A204.1 (cell line): ENCODE measurements around the gene ADAM12.
A peak's percentile ranks its signal among the peaks of the same experiment; 100 is the strongest.

Experiments
- FAIRE-seq: peaks from 2 replicates; lab custom pipeline; 2012; peaks lifted over from hg19 to GRCh38; lab: Jason Lieb, UNC

ADAM12 gene

GRCh38 chr10:126233182-126234148, 154.8 kb downstream of the ADAM12 start:
- FAIRE-seq: no peak

- no peak for FAIRE-seq
Measured at GRCh38 chr10:126230587-126230986, 157.7 kb downstream of the ADAM12 start.

- no peak for FAIRE-seq
Measured at GRCh38 chr10:126229686-126230085, 158.6 kb downstream of the ADAM12 start.

GRCh38 chr10:126227762-126228134, 160.5 kb downstream of the ADAM12 start:
- no peak for FAIRE-seq

GRCh38 chr10:126226988-126227761, 161.1 kb downstream of the ADAM12 start:
- no peak for FAIRE-seq

- FAIRE-seq: no peak
Measured at GRCh38 chr10:126226205-126226604, 162.1 kb downstream of the ADAM12 start.

GRCh38 chr10:126225672-126226008, 162.6 kb downstream of the ADAM12 start:
- no peak for FAIRE-seq

GRCh38 chr10:126224967-126225671, 163.2 kb downstream of the ADAM12 start:
- no peak for FAIRE-seq

- no peak for FAIRE-seq
Measured at GRCh38 chr10:126223512-126224067, 164.7 kb downstream of the ADAM12 start.

GRCh38 chr10:126222736-126223511, 165.4 kb downstream of the ADAM12 start:
- no peak for FAIRE-seq

- no peak for FAIRE-seq
Measured at GRCh38 chr10:126221874-126222273, 166.4 kb downstream of the ADAM12 start.

- peak; percentile 44 for FAIRE-seq
Measured at GRCh38 chr10:126218778-126219649, 169.3 kb downstream of the ADAM12 start.

GRCh38 chr10:126218174-126218573, 170.1 kb downstream of the ADAM12 start:
- no peak for FAIRE-seq

GRCh38 chr10:126216632-126216961, 171.7 kb downstream of the ADAM12 start:
- FAIRE-seq: no peak

- FAIRE-seq: no peak
Measured at GRCh38 chr10:126215746-126216631, 172.3 kb downstream of the ADAM12 start.

- FAIRE-seq: no peak
Measured at GRCh38 chr10:126214679-126215078, 173.6 kb downstream of the ADAM12 start.

GRCh38 chr10:126214021-126214420, 174.3 kb downstream of the ADAM12 start:
- FAIRE-seq: no peak

GRCh38 chr10:126212738-126213137, 175.5 kb downstream of the ADAM12 start:
- no peak for FAIRE-seq

GRCh38 chr10:126210051-126210651, 178.1 kb downstream of the ADAM12 start:
- FAIRE-seq: no peak
